ENCODE data around the gene CALR. TPM values are rescaled to one million over a fixed set of nuclear protein-coding genes. Genes with fewer than 3 reads are reported as not detected.

Gene CALR
- total and polyA plus RNA-seq, 9 of the 15 experiments (the other 6 are each of a cell fraction or from before 2014, with no cell fraction given) = 126 to 811 (median 642) TPM

- TF ChIP-seq PHB2 (IDR thresholded peaks at IDR 0.05; ENCODE audit: low read depth) (no peak), MLLT1 (IDR thresholded peaks at IDR 0.05) (no peak), CC2D1A (IDR thresholded peaks at IDR 0.05) (no peak), ZNF551 (CRISPR knock-in tag; IDR thresholded peaks at IDR 0.05) (no peak), ATF3 (IDR thresholded peaks at IDR 0.05) (peak; percentile 78), ATF3 (CRISPR knock-in tag; conservative IDR thresholded peaks at IDR 0.05) (no peak), ZFPM2 (CRISPR knock-in tag; IDR thresholded peaks at IDR 0.05) (no peak), MTF1 (CRISPR knock-in tag; IDR thresholded peaks at IDR 0.05; ENCODE audit: borderline replicate concordance) (no peak), PTBP1 (IDR thresholded peaks at IDR 0.05; ENCODE audit: low read depth, low read length) (no peak), ATF1 (CRISPR knock-in tag; IDR thresholded peaks at IDR 0.05) (no peak), ATF1 (tag; IDR thresholded peaks at IDR 0.05) (peak; percentile 20; the same call in 1 of the 2 replicates), ZNF212 (CRISPR knock-in tag; IDR thresholded peaks at IDR 0.05) (no peak), BCOR (IDR thresholded peaks at IDR 0.05) (no peak), DACH1 (IDR thresholded peaks at IDR 0.05; ENCODE audit: partially characterized antibody) (no peak), MEF2A (IDR thresholded peaks at IDR 0.05; ENCODE audit: control insufficient read depth, low read depth, low read length) (no peak), ZBTB7A (IDR thresholded peaks at IDR 0.05; ENCODE audit: borderline replicate concordance, control insufficient read depth, low read depth, low read length) (0 out of 2 replicates have a peak, but pooled peaks have one; percentile 11), ZNF408 (CRISPR knock-in tag; IDR thresholded peaks at IDR 0.05; ENCODE audit: low read depth) (no peak), ZNF507 (tag; conservative IDR thresholded peaks at IDR 0.05) (no peak), CAMTA2 (CRISPR knock-in tag; conservative IDR thresholded peaks at IDR 0.05) (no peak)
Measured at GRCh38 chr19:12974301-12975220, 36.2 kb downstream of the CALR start (continued).
